ENCODE results near the gene PHGDH.
"Not testable (repeated sequence)": the region's sequence is repeated elsewhere in the genome, so short reads cannot be mapped to it uniquely, and the experiment has no call there.

PHGDH gene

GRCh38 chr1:119697598-119697997 lies 14.1 kb upstream of the PHGDH start:
- no peak for DNase-seq

- no peak for DNase-seq
Observed at GRCh38 chr1:119700326-119700725, 11.4 kb upstream of the PHGDH start.

DNA sequence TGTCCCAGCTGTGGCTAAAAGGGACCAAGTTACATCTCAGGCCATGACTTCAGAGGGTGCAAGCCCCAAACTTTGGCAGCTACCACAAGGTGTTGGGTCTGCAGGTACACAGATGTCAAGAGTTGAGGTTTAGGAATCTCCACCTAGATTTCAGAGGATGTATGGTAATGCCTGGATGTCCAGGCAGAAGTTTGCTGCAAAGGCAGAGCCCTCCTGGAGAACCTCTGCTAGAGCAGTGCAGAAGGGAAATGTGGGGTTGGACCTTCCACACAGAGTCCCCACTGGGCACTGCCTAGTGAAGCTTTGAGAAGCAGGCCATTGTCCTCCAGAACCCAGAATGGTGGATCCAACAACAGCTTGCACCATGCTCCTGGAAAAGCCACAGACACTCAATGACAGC lies 10.1 kb upstream of the PHGDH start:
- no peak for DNase-seq

GRCh38 chr1:119702384-119702783 lies 9.3 kb upstream of the PHGDH start:
- DNase-seq = no peak

DNA sequence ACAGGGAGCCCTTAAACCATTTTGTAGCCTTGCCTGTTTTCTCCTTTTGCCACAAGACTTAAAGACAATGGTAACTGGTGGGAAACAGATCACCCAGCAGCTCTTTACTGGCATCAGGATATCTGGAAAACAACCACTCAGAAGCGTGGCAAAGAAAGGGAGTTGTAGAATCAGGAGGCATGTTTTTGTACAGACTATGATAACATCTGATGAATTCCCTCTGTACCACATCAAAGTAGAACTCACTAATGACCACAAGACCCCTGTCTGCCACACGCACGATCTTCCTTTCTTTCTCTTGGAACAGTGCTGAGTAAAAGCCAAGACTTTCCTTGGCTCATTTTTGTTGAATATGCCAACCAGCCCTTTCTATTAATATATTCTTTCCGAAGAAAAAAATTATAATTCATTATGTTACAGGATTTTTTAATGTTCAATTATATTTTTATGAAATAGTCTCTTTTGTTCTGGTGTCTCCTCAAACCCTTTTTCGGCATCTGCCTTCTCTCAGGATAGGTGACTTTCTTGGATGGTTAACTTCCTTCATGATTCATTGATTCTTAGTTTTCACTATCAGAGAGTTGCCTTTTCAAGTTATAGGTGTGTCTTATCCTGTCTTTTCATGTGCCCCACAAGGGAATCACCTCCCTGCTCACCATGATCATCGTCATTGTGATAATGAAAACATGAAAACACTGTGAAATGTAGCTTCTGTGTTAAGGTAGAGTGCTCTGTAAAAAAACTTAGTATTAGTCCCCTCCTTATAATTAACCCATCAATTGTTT lies 7.9 kb upstream of the PHGDH start:
- no peak for DNase-seq

GRCh38 chr1:119706599-119706998 lies 5.1 kb upstream of the PHGDH start:
- not testable (repeated sequence) for DNase-seq

DNA sequence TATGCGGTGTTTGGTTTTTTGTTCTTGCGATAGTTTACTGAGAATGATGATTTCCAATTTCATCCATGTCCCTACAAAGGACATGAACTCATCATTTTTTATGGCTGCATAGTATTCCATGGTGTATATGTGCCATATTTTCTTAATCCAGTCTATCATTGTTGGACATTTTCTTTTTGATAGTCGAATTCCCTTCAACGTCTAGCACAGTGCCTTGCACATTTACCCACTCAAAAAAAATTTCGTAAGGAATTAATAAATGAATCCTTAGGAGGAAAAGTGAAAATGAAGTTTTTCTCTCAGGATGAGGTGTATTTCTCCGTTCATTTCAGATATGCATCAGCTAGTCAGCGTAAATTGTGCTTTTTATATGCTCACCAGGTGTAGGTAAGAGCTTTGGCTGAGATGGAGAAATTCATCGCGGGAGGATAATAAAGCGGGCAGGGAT lies 354 bp upstream of the PHGDH start:
- not testable (repeated sequence) for DNase-seq

DNA sequence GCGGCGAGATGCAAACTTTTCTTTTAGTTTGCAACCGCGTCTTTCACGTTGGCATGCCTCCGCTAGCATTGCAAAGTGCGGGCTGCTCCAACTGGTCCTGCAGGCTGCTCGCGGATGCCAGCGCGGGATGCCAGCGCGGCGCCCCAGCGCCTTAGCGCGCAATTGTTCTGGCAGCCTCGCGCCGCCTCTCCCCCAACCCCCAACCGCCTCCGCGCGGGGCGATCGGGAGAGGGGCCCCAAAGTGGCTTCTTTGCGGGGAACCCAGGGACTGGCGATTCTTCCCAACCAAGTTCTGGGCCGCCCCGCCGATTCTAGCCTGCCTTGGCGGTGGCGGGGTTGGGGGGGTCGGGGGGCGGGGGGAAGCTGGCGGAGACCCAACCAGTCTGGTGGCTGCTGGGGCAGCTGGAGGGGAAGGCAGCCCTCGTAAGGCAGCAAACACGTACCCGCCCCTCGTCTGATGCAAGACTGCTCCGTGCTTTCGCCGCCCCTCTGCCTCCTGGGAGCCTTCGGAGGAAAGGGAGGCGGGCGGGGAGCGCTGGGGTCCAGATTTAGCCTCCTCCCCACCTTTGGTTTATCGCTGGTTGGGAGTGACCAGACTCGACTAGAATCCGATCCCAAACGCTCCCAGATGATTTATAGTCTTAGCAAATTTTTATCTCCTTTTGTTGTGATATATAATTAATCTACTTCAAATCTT lies 756 bp downstream of the PHGDH start:
- DNase-seq = peak in 51 of 58 donors; percentile 6 to 82 (median 65)

GRCh38 chr1:119713039-119713748 lies 1.5 kb downstream of the PHGDH start:
- peak in 36 of 58 donors; percentile 10 to 64 (median 35) for DNase-seq

GRCh38 chr1:119713749-119714456 lies 2.2 kb downstream of the PHGDH start:
- DNase-seq = peak in 39 of 58 donors; percentile 13 to 86 (median 57)

DNA sequence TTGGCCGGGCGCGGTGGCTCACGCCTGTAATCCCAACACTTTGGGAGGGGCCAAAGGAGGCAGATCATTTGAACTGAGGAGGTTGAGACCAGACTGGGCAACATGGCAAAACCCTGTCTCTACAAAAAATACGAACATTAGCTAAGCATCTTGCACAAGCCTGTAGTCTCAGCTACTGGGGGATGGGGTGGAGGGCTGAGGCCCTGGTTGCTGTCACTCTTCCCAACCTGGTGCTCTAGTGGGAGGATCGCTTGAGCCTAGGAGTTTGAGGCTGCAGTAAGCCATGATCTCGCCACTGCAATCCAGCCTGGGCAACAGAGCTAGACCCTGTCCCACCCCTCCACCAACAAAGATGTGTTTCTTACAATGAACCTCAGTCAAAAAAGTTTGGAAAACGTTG lies 2.8 kb downstream of the PHGDH start:
- DNase-seq = peak in 2 of 58 donors; percentile 18 to 41

GRCh38 chr1:119715542-119715941 lies 3.8 kb downstream of the PHGDH start:
- DNase-seq = peak in 14 of 58 donors; percentile 9 to 44 (median 28)

- no peak for DNase-seq
Observed at GRCh38 chr1:119718409-119718808, 6.7 kb downstream of the PHGDH start.

- DNase-seq = no peak
Observed at GRCh38 chr1:119718972-119719371, 7.2 kb downstream of the PHGDH start.

DNA sequence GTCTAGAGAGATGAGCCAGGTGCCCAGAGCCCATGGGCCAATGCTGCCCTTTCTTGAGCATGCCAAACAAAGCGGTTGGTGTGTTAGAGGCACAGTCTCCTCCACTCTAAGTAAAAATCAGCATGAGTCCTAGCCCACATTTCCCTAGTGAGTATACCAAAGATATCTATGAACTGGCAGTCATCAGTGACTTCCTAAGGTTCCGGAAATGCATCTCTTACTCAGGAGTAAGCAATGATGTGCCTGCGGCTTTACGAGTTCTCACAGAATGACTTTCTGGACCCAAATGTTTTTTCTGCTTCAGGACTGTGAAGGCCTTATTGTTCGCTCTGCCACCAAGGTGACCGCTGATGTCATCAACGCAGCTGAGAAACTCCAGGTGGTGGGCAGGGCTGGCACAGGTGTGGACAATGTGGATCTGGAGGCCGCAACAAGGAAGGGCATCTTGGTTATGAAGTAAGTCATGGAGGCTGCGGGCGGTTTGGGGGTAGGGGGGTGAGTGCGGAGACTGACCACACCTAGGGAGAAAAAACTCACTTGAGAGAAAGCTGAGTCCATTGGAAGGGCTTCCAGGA lies 9.2 kb downstream of the PHGDH start:
- DNase-seq = no peak

- no peak for DNase-seq
Observed at GRCh38 chr1:119721896-119722295, 10.2 kb downstream of the PHGDH start.

GRCh38 chr1:119724611-119725218 lies 13.0 kb downstream of the PHGDH start:
- DNase-seq = no peak

DNA sequence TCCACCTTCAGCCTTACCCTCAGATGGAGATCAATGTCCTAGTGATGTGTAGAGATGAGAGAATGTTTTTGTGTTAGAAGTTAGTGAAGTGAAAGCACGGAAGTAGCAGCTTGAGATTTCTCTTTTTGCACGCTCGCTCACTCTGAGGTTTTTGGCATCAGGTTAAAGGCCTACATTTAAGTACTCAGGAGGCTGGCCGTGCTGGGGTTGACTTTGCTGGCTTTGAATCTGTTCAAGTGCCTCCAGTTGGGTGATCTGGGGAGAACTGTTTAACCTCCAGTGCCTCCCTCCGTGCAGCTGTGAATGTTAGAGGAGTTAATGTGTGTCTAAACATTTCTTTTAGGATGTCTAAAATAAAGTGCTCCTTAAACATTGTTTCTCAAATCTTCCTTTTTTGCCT lies 13.9 kb downstream of the PHGDH start:
- no peak for DNase-seq

GRCh38 chr1:119727991-119728390 lies 16.3 kb downstream of the PHGDH start:
- no peak for DNase-seq

- no peak for DNase-seq
Observed at GRCh38 chr1:119729044-119729443, 17.3 kb downstream of the PHGDH start.

DNA sequence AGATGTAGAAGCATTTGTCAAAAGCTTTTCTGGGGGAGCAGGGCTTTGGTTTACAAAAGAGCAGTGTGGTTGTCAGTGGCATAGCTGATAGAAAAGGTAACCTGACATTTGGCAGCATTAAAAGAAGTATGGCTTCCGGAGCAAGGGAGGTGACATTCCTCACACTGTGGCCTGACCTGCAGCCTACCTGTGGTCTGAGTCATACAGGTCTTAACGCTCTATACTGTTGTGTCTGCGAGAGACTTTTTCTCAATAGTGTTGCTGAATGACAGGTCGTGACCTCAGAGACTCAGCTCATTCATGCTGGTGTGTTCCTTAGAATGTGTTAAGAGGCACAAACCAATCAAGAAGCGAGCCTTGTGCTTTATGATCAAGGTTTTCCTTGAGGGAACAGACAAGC lies 19.3 kb downstream of the PHGDH start:
- no peak for DNase-seq

Data from anterior cingulate cortex (tissue), 58 donors.